GM12801 (cell line): Measurements from ENCODE around the gene INHBE.

Experiments used
- TF ChIP-seq, protein P1 (sequence below): IDR thresholded peaks from one replicate; pipeline ENCODE4 v1.5.1; 2011; ENCODE audit warnings: control low read depth; ENCODE audit not compliant: insufficient read length; ENCODE audit errors: extremely low read depth

The INHBE gene, protein sequence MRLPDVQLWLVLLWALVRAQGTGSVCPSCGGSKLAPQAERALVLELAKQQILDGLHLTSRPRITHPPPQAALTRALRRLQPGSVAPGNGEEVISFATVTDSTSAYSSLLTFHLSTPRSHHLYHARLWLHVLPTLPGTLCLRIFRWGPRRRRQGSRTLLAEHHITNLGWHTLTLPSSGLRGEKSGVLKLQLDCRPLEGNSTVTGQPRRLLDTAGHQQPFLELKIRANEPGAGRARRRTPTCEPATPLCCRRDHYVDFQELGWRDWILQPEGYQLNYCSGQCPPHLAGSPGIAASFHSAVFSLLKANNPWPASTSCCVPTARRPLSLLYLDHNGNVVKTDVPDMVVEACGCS

DNA sequence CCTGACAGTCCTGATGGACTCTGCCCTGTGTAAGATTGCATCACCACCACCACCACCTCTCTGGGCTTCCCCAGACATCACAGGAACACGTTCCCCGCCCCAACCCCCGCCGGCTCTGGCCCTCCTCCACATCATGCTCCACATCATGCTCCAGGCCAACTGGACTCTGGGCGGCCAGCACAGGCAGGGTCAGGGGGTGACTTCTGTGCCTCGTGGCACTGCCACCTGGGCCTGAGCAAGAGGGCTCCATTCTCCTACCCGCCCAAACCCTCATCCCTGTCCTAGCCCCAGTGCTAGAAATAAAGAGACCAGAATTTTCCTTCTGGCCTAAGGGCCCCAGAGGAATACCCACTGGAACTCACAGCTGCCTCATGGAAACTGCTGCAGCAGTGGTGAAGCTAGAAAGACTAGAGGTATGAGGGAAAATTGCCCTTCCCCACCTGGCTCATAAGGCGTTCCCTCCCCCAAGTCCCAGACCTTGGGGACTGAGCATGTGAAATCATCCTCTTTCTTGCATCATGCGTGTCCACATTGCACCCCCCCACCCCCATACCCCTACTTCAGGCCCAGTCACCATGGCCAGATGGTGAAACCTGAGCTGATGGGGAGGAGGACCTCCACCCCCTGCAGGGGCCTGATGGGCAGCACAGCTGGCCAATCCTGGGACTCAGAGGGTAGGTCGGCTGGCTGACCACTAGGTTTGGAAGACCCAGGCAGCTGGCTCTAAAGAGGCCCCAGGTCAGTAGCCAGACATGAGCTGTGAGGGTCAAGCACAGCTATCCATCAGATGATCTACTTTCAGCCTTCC, at the start of gene INHBE:
INHBE (plus strand) TSS at position 742 of the 808 bp plus-strand sequence. CDS start 230 bp downstream, outside the sequence.
- TF ChIP-seq, protein P1, sequence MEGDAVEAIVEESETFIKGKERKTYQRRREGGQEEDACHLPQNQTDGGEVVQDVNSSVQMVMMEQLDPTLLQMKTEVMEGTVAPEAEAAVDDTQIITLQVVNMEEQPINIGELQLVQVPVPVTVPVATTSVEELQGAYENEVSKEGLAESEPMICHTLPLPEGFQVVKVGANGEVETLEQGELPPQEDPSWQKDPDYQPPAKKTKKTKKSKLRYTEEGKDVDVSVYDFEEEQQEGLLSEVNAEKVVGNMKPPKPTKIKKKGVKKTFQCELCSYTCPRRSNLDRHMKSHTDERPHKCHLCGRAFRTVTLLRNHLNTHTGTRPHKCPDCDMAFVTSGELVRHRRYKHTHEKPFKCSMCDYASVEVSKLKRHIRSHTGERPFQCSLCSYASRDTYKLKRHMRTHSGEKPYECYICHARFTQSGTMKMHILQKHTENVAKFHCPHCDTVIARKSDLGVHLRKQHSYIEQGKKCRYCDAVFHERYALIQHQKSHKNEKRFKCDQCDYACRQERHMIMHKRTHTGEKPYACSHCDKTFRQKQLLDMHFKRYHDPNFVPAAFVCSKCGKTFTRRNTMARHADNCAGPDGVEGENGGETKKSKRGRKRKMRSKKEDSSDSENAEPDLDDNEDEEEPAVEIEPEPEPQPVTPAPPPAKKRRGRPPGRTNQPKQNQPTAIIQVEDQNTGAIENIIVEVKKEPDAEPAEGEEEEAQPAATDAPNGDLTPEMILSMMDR, result no peak

DNA sequence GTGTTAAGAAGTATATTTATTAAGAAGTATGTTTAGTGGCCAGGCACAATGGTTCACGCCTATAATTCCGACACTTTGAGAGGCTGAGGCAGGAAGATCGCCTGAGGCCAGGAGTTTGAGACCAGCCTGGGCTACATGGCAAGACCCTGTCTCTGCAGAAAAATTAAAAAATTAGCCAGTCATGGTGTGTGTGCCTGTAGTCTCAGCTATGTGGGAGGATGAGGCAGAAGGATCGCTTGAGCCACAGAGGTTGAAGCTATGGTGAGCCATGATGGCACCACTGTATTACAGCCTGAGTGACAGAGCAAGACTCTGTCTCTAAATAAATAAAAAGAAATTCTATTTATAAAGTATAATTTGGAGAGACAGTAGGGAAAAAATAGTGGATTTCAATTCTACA, 44.6 kb upstream of the INHBE start:
- TF ChIP-seq, protein P1, result no peak

DNA sequence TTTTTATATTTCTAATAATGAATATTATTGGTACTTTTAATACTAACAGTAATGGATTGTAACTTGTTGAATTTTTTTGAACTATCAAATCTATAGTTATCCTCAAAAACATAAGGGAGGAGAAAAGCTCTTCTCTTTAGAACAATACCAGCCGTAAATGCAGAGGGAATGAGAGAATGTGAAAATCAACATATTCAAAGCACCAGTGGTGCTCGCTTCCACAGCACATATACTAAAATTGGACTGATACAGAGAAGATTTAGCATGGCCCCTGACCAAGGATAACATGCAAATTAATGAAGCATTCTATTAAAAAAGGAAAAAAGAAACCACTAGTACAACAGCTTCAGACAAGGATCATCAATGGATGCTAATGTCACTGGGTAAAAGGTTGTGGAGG, 40.0 kb upstream of the INHBE start:
- TF ChIP-seq, protein P1, result no peak

DNA sequence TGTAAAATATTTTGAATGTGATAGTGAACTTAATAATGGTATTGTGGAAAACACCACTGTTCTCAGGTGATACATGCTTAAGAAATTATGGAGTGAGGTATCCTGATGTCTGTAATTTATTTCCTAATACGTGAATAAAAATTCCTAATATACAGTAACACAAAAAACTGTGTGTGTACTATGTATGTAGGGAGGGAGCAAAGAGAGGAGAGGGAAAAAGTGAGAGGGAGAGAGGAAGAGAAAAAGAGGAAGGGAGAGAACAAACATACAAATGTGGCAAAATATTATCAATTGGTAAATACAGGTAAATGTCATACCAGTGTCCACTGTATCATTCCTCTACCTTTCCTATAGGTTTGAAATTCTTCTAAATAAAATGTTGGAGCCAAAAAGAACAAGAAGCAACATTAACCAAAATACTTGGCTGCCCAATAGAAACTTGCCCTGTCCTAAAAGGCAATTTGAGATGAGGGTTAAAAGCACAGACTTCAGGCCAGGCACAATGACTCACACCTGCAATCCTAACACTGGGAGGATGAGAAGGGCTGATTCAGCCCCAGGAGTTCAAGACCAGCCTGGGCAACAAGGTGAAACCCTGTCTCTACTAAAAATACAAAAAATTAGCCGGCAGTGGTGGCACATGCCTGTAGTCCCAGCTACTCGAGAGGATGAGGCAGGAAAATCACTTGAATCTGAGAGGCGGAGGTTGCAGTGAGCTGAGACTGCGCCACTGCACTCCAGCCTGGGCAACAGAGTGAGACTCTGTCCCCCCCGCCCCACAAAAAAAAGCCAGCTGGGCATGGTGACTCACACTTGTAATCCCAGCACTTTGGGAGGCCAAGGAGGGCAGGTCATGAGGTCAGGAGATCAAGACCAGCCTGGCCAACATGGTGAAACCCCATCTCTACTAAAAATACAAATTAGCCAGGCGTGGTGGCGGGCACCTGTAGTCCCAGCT, 38.8 kb upstream of the INHBE start:
- TF ChIP-seq, protein P1, result no peak

DNA sequence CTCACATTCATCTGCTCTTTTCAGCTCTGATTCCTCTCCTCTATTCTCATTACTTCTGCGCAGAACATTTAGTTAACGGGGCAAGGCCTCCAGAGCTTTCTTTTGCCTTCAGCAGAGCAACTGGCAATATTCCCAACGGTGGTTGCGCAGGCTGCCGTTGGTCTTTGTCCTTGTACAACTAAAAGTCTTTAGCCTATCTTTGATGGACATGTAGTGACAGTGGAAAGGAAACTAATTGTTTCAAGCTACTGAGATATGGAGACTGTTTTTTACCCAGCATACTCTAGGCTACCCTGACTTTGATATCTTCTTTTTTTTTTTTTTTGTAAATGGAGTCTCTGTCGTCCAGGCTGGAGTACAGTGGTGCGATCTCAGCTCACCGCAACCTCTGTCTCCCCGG, 36.9 kb upstream of the INHBE start:
- TF ChIP-seq, protein P1, result no peak

DNA sequence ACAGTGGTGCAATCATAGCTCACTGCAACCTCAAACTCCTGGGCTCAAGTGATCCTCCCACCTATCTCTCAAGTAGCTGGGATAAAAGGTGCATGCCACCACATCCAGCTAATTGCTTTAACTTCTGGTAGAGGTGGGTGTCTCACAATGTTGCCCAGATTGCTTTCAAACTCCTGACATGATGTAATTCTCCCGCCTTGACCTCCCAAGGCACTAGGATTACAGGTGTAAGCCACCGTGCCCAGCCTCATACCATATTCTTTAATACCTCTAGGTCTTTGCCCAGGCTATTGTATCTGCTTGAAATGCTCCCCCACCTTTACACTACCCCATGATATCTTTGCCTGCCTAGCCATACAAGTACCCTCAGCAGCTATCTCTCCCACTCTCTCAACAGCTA, 35.6 kb upstream of the INHBE start:
- TF ChIP-seq, protein P1, result no peak

DNA sequence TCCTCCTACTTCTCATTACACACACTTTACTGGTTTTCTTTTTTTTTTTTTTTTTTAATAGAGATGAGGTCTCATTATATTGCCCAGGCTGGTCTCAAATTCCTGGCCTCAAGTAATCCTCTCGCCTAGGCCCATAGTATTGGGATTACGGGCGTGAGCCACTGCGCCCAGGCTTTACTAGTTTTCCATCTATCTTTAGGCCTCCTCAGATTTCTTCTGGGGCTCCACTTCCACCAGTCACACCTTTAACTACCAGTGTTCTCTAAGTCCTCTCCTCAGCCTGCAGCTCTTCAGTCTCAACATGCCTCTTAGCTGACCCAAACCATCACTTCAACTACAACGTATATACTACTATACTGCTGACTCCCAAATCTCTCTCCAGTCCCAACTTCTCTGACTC, 34.6 kb upstream of the INHBE start:
- TF ChIP-seq, protein P1, result no peak
